T-helper 1 cell treated with Interleukin-12 subunit alpha and Interleukin-12 subunit beta and Interleukin-4 antibody, amounts not matched to agents 30 ng/mL and 1 ng/mL, for 36 hours (primary cell): ENCODE data around the gene IQUB. TPM values are rescaled to one million over a fixed set of nuclear protein-coding genes. Genes with fewer than 3 reads are reported as not detected.
"Not testable (repeated sequence)": the region's sequence is repeated elsewhere in the genome, so short reads cannot be mapped to it uniquely, and the experiment has no call there.

Experiments
- intact Hi-C: fragments of 100-400 bp; cut with micrococcal nuclease; formaldehyde crosslinking; loops from one replicate; pipeline ENCODE4 v1.15.1; 2024
- total RNA-seq: library from RNA; stranded (reverse); gene quantifications from 2 replicates; pipeline ENCODE4 v1.2.3, GENCODE V29; 2022

The IQUB gene
- total RNA-seq, 1 donor from 2014 or later = 0.10 TPM

DNA sequence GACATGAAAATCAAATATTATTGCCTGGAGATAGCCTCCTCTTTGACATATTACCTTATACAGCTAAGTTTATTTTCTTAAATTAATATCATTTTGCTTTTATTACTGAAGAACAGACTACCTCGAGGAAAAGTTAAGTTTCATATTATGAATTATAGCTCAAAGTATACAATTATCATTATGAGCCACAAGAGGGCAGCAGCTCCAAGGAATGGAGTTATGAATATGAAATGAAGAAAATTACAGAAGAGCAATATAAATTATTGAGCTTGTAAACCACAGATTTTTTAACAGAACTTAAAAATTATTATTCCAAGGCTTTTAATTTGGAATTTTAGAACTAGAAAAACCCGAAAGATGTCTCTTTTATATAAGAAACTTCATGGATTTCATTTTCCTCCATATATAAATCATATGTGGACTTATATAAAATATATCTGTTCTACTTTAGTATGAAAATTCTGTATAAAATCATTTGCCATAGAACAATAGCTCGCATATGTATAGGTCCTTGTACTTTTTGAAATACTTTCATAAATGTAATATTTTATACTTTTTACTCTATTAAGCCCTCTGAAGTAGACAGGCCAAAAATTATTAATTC lies 40.1 kb downstream of the IQUB start:
- intact Hi-C loops = loop anchor here (1.0 kb wide), 6 partner anchors 43 to 1362 kb away; partner anchors contain the start of gene NDUFA5

GRCh38 chr7:123492485-123492884 lies 41.9 kb downstream of the IQUB start:
- intact Hi-C loops = no loop called here

GRCh38 chr7:123485721-123486120 lies 48.7 kb downstream of the IQUB start:
- intact Hi-C loops = no loop called here

- intact Hi-C loops = no loop called here
Observed at GRCh38 chr7:123485187-123485586, 49.2 kb downstream of the IQUB start.

DNA sequence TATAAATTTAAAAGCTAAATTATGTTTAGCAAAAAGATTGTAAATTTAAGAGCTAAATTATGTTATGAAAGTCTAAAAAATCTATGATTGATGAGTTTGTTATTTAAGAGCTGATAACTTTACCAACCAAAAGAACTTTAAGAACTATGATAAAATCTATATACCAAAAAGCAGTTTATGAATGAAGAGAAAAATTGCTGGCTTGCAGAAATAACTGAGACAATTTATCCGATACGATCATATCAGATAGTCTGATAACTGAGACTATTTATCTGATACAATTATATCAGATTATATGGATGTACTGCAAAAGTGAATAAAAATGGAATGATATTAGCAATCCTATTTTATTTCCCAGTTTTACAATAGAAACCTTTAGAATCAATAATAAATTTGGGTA lies 50.2 kb downstream of the IQUB start:
- intact Hi-C loops = no loop called here

GRCh38 chr7:123480107-123480506 lies 54.3 kb downstream of the IQUB start:
- intact Hi-C loops = no loop called here

- intact Hi-C loops = not testable (repeated sequence)
Observed at GRCh38 chr7:123478056-123478455, 56.3 kb downstream of the IQUB start.

GRCh38 chr7:123472750-123473445 lies 61.5 kb downstream of the IQUB start:
- intact Hi-C loops = no loop called here

- intact Hi-C loops = no loop called here
Observed at GRCh38 chr7:123472327-123472726, 62.1 kb downstream of the IQUB start.

- intact Hi-C loops = no loop called here
Observed at GRCh38 chr7:123468303-123468702, 66.1 kb downstream of the IQUB start.

DNA sequence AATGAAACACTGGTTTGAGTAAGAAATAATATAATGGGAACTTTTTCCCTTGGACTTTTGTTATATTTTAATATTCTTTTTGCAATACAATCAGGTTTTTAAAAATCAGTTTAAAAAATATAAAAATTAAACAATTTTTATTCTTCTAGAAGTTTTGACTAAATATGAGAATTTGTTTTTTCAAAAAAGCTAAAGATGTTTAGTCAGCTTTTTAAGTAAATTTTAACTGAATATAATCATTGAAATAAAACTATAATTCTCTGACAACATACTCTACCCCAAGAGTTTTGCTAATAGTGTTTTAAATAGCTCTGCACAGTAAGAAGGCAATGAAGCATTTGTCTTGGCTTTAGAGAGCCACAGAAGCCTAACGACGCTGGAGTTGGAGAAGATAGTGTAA lies 70.5 kb downstream of the IQUB start:
- intact Hi-C loops = no loop called here

DNA sequence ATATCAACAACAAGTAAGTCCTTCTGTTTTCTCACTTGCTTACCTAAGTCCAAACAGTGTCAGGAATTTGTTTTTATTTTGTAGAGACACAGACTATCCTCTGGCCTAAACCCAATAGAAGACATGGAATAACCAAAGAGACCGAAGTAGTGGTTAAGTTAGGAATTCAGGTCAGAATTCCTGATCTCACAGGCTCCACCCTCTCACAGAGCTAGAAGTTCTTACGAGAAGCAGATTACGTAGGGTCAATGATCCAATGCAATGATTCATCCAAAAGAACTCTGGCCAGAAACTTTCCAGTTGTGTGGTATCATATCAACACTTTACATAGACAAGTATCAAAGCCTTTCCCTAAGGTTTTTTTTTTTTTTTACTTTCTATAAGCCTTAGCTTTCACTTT lies 73.8 kb downstream of the IQUB start:
- intact Hi-C loops = no loop called here

DNA sequence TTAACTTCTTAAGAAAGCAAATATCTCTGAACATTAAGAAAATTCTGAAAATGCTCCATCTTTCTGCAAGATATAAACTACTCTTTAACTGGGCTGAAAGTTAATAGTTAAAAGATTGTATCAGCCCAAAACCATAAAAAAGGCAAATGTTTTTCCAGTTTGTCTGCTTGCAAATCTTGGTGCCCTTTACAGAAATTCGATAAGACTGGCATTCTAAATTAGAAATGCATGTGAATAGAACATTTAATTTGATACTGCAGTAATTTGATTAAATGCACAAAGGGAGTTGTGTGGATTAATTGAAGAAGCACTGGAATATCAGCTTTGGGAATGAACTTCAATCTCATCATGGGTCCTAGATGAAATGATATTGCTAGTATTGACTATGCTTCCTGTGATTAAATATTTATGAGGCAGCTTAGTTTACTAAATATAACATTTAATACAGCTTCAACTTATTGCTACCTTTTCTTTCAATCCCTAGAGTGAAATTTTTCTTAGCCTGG lies 78.4 kb downstream of the IQUB start:
- intact Hi-C loops = no loop called here

GRCh38 chr7:123440101-123440548 lies 94.3 kb downstream of the IQUB start:
- intact Hi-C loops = no loop called here

- intact Hi-C loops = no loop called here
Observed at GRCh38 chr7:123439191-123439590, 95.2 kb downstream of the IQUB start.

- intact Hi-C loops = no loop called here
Observed at GRCh38 chr7:123437447-123437995, 96.9 kb downstream of the IQUB start.

DNA sequence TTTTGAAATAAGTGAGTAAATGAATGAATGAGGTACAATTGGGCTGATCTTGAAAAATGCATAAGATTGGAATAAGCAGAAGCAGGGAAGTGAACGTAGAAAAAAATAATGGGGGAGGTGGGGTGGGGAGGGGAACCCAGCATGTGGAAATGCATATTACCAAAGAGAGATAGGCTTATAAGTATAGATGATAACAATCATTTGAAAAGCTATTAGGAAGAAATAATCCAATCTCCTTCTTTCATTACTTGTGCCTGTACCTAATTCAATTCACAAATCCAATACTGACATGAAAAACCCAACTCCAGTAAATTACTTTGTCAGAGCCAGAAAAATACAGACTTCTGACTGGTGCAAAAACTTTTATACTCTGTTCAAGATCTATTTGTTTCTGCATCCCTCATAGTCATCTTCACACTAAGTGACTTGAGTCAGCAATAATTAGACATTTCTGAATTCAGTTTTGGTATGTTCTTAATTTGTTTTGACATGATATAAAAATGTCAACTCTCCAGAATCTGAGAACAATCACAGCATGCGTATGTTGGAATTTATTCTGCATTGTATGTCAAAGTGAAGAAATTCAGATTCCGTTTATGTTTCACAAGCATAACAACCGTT lies 99.2 kb downstream of the IQUB start:
- intact Hi-C loops = no loop called here

DNA sequence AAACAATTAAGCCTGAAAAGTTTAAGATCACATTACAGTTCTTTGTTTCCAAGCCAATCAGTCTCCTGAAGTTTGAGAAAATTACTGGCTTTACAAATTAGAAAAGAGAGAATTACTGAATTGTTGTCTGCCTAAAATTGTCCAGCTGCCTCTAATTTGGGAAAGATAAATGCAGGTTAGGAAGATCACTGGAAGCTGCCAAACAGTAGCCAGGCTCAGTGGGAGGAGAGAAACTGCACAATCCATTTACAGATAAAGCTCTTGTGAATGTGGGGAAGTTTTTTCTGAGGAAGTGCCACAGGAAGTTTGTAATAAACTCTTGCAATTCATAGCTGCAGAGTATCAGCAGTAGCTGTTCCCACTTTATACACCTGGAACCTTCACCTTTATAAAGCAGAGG lies 100.7 kb downstream of the IQUB start:
- intact Hi-C loops = no loop called here

DNA sequence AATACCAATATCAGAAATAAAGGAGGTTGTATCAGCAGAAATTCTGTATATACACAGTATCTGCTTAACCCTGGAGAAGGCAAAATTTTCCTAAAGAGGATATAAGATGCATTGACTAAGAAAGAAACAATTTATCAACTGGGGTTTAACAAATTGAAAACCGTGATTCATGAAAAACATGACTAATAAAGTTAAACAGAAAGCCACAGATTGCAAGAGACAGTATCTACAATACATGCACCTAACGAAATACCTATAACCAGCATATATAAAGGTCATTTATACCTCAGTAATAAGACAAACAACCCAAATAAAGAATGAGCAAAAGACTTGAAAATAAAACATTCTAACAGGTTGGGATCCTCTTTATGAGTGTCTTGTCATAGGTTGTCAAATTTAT lies 101.8 kb downstream of the IQUB start:
- intact Hi-C loops = no loop called here

DNA sequence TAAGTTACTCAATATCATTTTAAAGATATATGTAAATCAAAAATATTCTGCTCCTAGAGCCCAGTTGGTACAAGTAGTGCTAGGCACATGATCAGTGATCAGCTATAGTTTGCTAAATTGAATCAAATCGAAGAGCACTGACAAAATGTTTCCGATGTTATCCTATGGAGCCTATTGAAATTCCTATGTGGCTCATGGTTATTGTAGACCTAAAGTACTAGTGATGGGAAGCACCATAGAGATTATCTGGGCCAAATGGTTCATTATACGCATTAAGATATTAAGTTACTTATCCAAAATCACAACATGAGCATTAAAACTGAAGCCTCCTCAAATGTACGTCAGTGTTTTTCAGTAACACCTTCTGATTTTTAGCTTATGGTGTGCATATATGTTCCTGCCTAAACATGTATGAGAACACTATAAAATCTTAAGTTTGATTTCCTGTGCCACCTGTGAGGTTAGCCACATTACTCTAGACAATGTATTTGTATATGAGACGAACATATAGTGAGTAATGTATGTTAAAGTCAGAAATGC lies 103.2 kb downstream of the IQUB start:
- intact Hi-C loops = no loop called here

- intact Hi-C loops = no loop called here
Observed at GRCh38 chr7:123425246-123425645, 109.1 kb downstream of the IQUB start.

DNA sequence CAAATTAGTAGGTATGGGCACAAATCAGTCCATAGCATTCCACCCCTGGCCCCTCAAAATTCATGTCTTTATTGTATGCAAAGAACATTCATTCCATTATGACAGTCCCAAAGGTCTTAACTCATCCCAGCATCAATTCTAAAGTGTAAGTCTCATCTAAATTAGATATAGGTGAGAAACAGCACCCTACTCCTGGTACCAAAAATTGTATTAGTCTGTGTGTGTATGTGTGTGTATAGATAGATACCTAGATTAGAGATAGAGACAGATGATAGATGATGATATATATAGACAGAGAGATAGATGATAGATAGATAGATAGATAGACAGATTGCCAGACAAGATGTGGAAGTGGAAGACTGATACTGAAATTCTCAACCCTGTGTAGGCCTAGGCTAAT lies 109.9 kb downstream of the IQUB start:
- intact Hi-C loops = no loop called here
